NT2/D1 (cell line): ENCODE measurements around the gene SEPTIN5.

Experiments used
- SUZ12 ChIP-seq: IDR thresholded peaks from 2 replicates; pipeline ENCODE4 v1.6.1; 2011; ENCODE audit not compliant: insufficient read length, insufficient read depth; ENCODE audit errors: extremely low read depth
- YY1 ChIP-seq: IDR thresholded peaks from 2 replicates; pipeline ENCODE4 v1.6.1; 2011; ENCODE audit not compliant: insufficient read length, insufficient read depth

- no peak for TF ChIP-seq YY1
- TF ChIP-seq SUZ12: no peak
Observed at GRCh38 chr22:19764299-19764593, 49.9 kb downstream of the SEPTIN5 start.
